Spleen (tissue), 11 donors: ENCODE results near the gene HSPA12A. TPM values are rescaled to one million over a fixed set of nuclear protein-coding genes. Genes with fewer than 3 reads are reported as not detected.

Source experiments
- DNase-seq: peaks from one replicate; pipeline ENCODE4 v3.0.0-alpha.2; 2020
- H3K27ac ChIP-seq, 8 donors: fragments of 200-600 bp; sonication (generic) in 7 of 8; 1 replicate in 4 of 8; 2 replicates in 4 of 8; pipeline versions ENCODE4 v1.5.0 to v1.8.0; 2016 to 2021; ENCODE audit warnings: inconsistent platforms in 4 of 8, mild to moderate bottlenecking in 4 of 8, moderate library complexity in 1 of 8
- H3K27me3 ChIP-seq, 7 donors: fragments of 200-600 bp; sonication (generic) in 6 of 7; replicated peaks in 1 of 7; 1 replicate in 4 of 7; 2 replicates in 3 of 7; pipeline versions ENCODE4 v1.5.0 to v1.8.0; 2016 to 2021; ENCODE audit warnings: inconsistent platforms in 3 of 7, mild to moderate bottlenecking in 1 of 7
- H3K36me3 ChIP-seq, 6 donors: fragments of 200-600 bp; sonication (generic) in 5 of 6; 1 replicate in 4 of 6; 2 replicates in 2 of 6; pipeline versions ENCODE4 v1.5.0 to v1.8.0; 2016 to 2021; ENCODE audit warnings: inconsistent platforms in 2 of 6
- H3K4me1 ChIP-seq, 6 donors: fragments of 200-600 bp; sonication (generic) in 5 of 6; 1 replicate in 3 of 6; 2 replicates in 3 of 6; pipeline versions ENCODE4 v1.5.0 to v1.8.0; 2016 to 2021; ENCODE audit warnings: inconsistent platforms in 3 of 6
- H3K4me3 ChIP-seq, 8 donors: fragments of 200-600 bp; sonication (generic) in 7 of 8; 1 replicate in 4 of 8; 2 replicates in 4 of 8; pipeline versions ENCODE4 v1.5.0 to v1.8.0; 2016 to 2021; ENCODE audit warnings: inconsistent platforms in 4 of 8, mild to moderate bottlenecking in 4 of 8, moderate library complexity in 2 of 8
- H3K9me3 ChIP-seq, 8 donors: fragments of 200-600 bp; sonication (generic) in 7 of 8; 1 replicate in 4 of 8; 2 replicates in 4 of 8; pipeline versions ENCODE4 v1.5.0 to v1.8.0; 2016 to 2021; ENCODE audit warnings: inconsistent platforms in 4 of 8
- CTCF ChIP-seq, 11 experiments: fragments of 200-600 bp in 7 of 11; fragments of 450-650 bp in 4 of 11; sonication (generic) in 4 of 11; IDR thresholded peaks in 8 of 11; conservative IDR thresholded peaks in 3 of 11; 1 replicate in 7 of 11; 2 replicates in 4 of 11; pipeline versions ENCODE4 v1.4.0 to v1.8.0; 2016 to 2021; ENCODE audit warnings: antibody characterized with exemption in 11 of 11, inconsistent platforms in 4 of 11, mild to moderate bottlenecking in 1 of 11
- POLR2A ChIP-seq, 3 donors: fragments of 450-650 bp; IDR thresholded peaks; one replicate each; pipeline ENCODE4 v1.5.1; 2017; ENCODE audit warnings: antibody characterized with exemption in 3 of 3, mild to moderate bottlenecking in 1 of 3
- POLR2AphosphoS5 ChIP-seq, 3 donors: sonication (generic); formaldehyde crosslinking; IDR thresholded peaks; one replicate each; pipeline ENCODE4 v1.5.1; 2017; ENCODE audit warnings: antibody characterized with exemption in 3 of 3
- WGBS, 5 donors: extraction: QIAGEN DNeasy Blood & Tissue Kit in 3 of 5; methylation state at CpG; one replicate each; pipeline versions ENCODE4 v1.1.5 to v1.1.7; 2013 to 2018; 5-methylcytosine and 5-hydroxymethylcytosine counted together
- intact Hi-C: fragments of 100-400 bp; cut with DNase I; formaldehyde crosslinking; loops from one replicate; pipeline ENCODE4 v1.15.0; 2023; ENCODE audit warnings: low total_unique reads
- polyA plus RNA-seq, 3 donors: library from polyadenylated mRNA; stranded (reverse); fragments of 200-250 nt; gene quantifications; one replicate each; pipeline ENCODE4 v1.2.1, GENCODE V29; 2013
- total RNA-seq, 7 donors: library from RNA; depleted of rRNA in 3 of 7; stranded (reverse); fragments of >200 nt in 3 of 7; fragmentation: NEBNext Ultra II Directional in 4 of 7; extraction: Animal tissue kit (Norgen Biotek cat#: 25700) in 4 of 7; gene quantifications; one replicate each; pipeline versions ENCODE4 v1.1.0 to v1.2.1, GENCODE V29; 2016 to 2021
- donor health status: healthy with polysubstance abuse.
- donor health status: DM: no; HTN: no; CAD: no; lungs with moderate emphysema.
- donor health status: DM: no; HTN: no; CAD: no.
- donor health status: Bipolar disorder and iron deficiency.
- donor health status: healthy.
- donor health status: DM: no; HTN: no; CAD: no.
- donor health status: DM: yes; HTN: yes; CAD: no.

The HSPA12A gene
- total and polyA plus RNA-seq, 10 donors = 1.5 to 16.5 (median 6.9) TPM

GRCh38 chr10:116660860-116661259, 81.5 kb downstream of the HSPA12A start:
- no peak for DNase-seq
- H3K27me3 ChIP-seq = peaks cover 0 to 6% (median 0%) of the 10 kb centered on the region in 7 donors
- H3K4me3 ChIP-seq = no peak overlapping the region
- H3K27ac ChIP-seq = no peak overlapping the region
- TF ChIP-seq POLR2A (IDR thresholded peaks at IDR 0.05) = no peak
- no peak for TF ChIP-seq CTCF (IDR thresholded peaks at IDR 0.05 in 8 of 11, conservative IDR thresholded peaks at IDR 0.05 in 3 of 11)
- no peak for TF ChIP-seq POLR2AphosphoS5 (IDR thresholded peaks at IDR 0.05)
- intact Hi-C loops = no loop called here
- no peaks in the 10 kb centered on the region for H3K36me3 ChIP-seq
- H3K9me3 ChIP-seq = no peaks in the 10 kb centered on the region
- 35 to 59% (median 55%) methylated on average over 5 of the region's 5 CpGs for WGBS, 5 donors
- peaks cover 0 to 9% (median 0%) of the 10 kb centered on the region in 6 donors for H3K4me1 ChIP-seq

- Histone ChIP-seq H3K27ac (no peak overlapping the region), H3K4me3 (no peak overlapping the region), H3K27me3 (peaks cover 0 to 14% (median 0%) of the 10 kb centered on the region in 7 donors), H3K4me1 (no peaks in the 10 kb centered on the region), H3K36me3 (no peaks in the 10 kb centered on the region), H3K9me3 (no peaks in the 10 kb centered on the region)
- intact Hi-C loops = no loop called here
- no peak for TF ChIP-seq POLR2AphosphoS5 (IDR thresholded peaks at IDR 0.05)
- TF ChIP-seq CTCF (IDR thresholded peaks at IDR 0.05 in 8 of 11, conservative IDR thresholded peaks at IDR 0.05 in 3 of 11) = no peak
- TF ChIP-seq POLR2A (IDR thresholded peaks at IDR 0.05) = no peak
- DNase-seq = no peak
- WGBS, 5 donors = 82 to 84% (median 83%) methylated on average over 10 of the region's 10 CpGs
Observed at GRCh38 chr10:116659049-116659670, 83.2 kb downstream of the HSPA12A start.

GRCh38 chr10:116657863-116658551, 84.4 kb downstream of the HSPA12A start:
- DNase-seq = no peak
- intact Hi-C loops = no loop called here
- no peak overlapping the region for H3K4me3 ChIP-seq
- H3K4me1 ChIP-seq = no peaks in the 10 kb centered on the region
- H3K27me3 ChIP-seq = peaks cover 0 to 17% (median 0%) of the 10 kb centered on the region in 7 donors
- H3K9me3 ChIP-seq = no peaks in the 10 kb centered on the region
- no peaks in the 10 kb centered on the region for H3K36me3 ChIP-seq
- H3K27ac ChIP-seq = no peak overlapping the region
- TF ChIP-seq POLR2A (IDR thresholded peaks at IDR 0.05) (no peak), POLR2AphosphoS5 (IDR thresholded peaks at IDR 0.05) (no peak), CTCF (IDR thresholded peaks at IDR 0.05 in 8 of 11, conservative IDR thresholded peaks at IDR 0.05 in 3 of 11) (no peak)
- 70 to 88% (median 88%) methylated on average over 5 of the region's 5 CpGs for WGBS, 5 donors

- H3K4me3 ChIP-seq = no peak overlapping the region
- no peak for TF ChIP-seq CTCF (IDR thresholded peaks at IDR 0.05 in 8 of 11, conservative IDR thresholded peaks at IDR 0.05 in 3 of 11)
- TF ChIP-seq POLR2A (IDR thresholded peaks at IDR 0.05) = no peak
- TF ChIP-seq POLR2AphosphoS5 (IDR thresholded peaks at IDR 0.05) = no peak
- H3K27me3 ChIP-seq = peaks cover 0 to 17% (median 0%) of the 10 kb centered on the region in 7 donors
- no peaks in the 10 kb centered on the region for H3K4me1 ChIP-seq
- 83 to 92% (median 89%) methylated on average over 4 of the region's 4 CpGs for WGBS, 5 donors
- intact Hi-C loops = no loop called here
- DNase-seq = no peak
- peaks cover 0 to 1% (median 0%) of the 10 kb centered on the region in 8 donors for H3K9me3 ChIP-seq
- no peaks in the 10 kb centered on the region for H3K36me3 ChIP-seq
- H3K27ac ChIP-seq = no peak overlapping the region
Observed at GRCh38 chr10:116656044-116656443, 86.3 kb downstream of the HSPA12A start.
